ENCODE data around the gene LHFPL4. TPM values are rescaled to one million over a fixed set of nuclear protein-coding genes. Genes with fewer than 3 reads are reported as not detected.
"Not testable (repeated sequence)": the region's sequence is repeated elsewhere in the genome, so short reads cannot be mapped to it uniquely, and the experiment has no call there.

The LHFPL4 gene
- polyA plus RNA-seq, 1 experiment: not detected

DNA sequence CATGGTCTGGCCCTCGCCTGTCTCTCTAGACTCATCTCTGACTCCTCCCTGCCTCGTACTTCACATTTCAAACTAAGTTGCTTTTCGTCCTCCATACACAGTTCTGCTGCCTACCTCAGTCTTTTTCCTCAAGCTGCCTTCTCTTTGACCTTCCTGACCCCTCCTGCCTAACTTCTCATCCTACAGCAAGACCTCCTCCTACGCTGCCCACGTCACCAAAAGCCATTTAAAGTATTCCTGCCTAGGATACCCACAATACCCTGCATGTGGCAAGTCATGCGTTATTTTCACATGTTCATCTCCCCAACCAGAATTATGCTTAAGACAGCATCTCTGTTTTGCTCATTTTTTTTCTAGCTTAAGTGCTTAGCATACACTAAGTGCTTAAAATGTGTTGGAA is 56.7 kb downstream of the LHFPL4 start:
- no peak for TF ChIP-seq CTCF (IDR thresholded peaks at IDR 0.05; ENCODE audit: insufficient read depth, low read depth, low read length)

DNA sequence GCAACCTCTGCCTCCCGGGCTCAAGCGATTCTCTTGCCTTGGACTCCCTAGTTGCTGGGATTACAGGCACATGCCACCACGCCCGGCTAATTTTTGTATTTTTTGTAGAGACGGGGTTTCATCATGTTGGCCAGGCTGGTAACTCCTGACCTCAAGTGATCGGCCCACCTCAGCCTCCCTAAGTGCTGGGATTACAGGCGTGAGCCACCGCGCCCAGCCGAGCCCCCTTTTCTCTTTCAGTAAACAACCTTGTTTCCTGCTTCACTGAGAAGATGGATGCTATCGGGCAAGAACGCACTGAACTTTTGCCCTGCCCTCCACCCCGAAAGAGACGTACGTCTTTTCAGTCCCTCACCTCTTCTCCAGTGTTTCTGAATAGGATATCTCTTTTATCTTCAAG is 59.6 kb downstream of the LHFPL4 start:
- CTCF ChIA-PET: interaction anchor here (2.2 to 6.8 kb wide), 2 partner anchors 9 to 141 kb away, joined by 8 to 35 read pairs; no protein-coding TSS in a partner anchor
- H3K4me3 ChIP-seq (ENCODE audit: low read depth, low read length); H3K27me3 ChIP-seq (ENCODE audit: control insufficient read depth, insufficient read depth, low read length); H3K36me3 ChIP-seq (ENCODE audit: control insufficient read depth, insufficient read depth, low read length); DNase-seq (ENCODE audit: low read depth); POLR2A ChIA-PET: not testable (repeated sequence)

More for the DNA sequence above, 56.7 kb downstream of the LHFPL4 start:
- Histone ChIP-seq H3K27me3 (ENCODE audit: control insufficient read depth, insufficient read depth, low read length) (peaks cover 2% of the 10 kb centered on the region), H3K36me3 (ENCODE audit: control insufficient read depth, insufficient read depth, low read length) (no peaks in the 10 kb centered on the region; the same call in 1 of the 2 replicates), H3K4me3 (ENCODE audit: low read depth, low read length) (no peak overlapping the region)
- ChIA-PET POLR2A (no interaction called here), CTCF (no interaction called here)
- DNase-seq (ENCODE audit: low read depth): no peak

- no peaks in the 10 kb centered on the region for H3K27me3 ChIP-seq (ENCODE audit: control insufficient read depth, insufficient read depth, low read length)
- no peak for DNase-seq (ENCODE audit: low read depth)
- TF ChIP-seq CTCF (IDR thresholded peaks at IDR 0.05; ENCODE audit: insufficient read depth, low read depth, low read length): no peak
- H3K36me3 ChIP-seq (ENCODE audit: control insufficient read depth, insufficient read depth, low read length): no peaks in the 10 kb centered on the region; the same call in 1 of the 2 replicates
- CTCF ChIA-PET: interaction anchor here (1.1 to 6.8 kb wide), 2 partner anchors 9 to 12 kb away, joined by 5 to 35 read pairs; no protein-coding TSS in a partner anchor
- H3K4me3 ChIP-seq (ENCODE audit: low read depth, low read length): no peak overlapping the region
- POLR2A ChIA-PET: no interaction called here
Observed at GRCh38 chr3:9491506-9491905, 62.1 kb downstream of the LHFPL4 start.

DNA sequence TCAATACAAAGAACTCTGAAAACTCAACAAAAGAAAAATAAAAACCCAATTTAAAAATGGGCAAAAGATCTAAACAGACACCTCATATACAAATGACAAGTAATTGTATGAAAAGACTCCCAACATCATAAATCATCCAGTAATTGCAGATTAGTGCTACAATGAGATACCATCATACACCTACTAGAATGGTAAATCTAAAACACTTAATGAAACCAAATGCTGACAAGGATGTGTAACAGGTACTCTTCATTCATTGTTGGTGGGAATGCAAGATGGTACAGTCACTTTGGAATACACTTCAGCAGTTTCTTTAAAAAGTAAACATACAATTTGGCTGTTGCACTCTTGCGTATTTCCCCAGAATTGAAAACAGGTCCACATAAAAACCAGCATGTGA is 68.4 kb downstream of the LHFPL4 start:
- no peak for TF ChIP-seq CTCF (IDR thresholded peaks at IDR 0.05; ENCODE audit: insufficient read depth, low read depth, low read length)
- ChIA-PET POLR2A (no interaction called here), CTCF (no interaction called here)
- no peak overlapping the region for H3K4me3 ChIP-seq (ENCODE audit: low read depth, low read length)
- DNase-seq (ENCODE audit: low read depth): no peak
- no peaks in the 10 kb centered on the region for H3K27me3 ChIP-seq (ENCODE audit: control insufficient read depth, insufficient read depth, low read length)
- H3K36me3 ChIP-seq (ENCODE audit: control insufficient read depth, insufficient read depth, low read length): peaks cover 4% of the 10 kb centered on the region

DNA sequence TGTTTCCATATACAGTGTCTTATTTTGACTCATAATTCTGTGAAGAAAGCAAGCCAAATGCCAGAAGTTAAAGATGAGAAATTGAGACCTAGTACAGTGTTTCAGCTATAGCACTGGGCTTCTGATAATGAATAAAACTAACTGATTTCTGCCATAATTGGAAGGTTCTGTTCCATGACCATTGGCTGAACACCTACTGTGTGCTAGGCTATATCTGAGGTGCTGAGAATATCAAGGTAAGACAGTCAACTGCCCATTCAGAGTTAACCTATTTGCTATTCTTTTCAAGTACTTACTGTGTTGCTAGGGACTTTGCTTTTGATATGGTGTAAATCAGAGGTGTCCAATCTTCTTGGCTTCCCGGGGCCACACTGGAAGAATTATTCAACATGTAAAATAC is 73.4 kb downstream of the LHFPL4 start:
- no peak for DNase-seq (ENCODE audit: low read depth)
- ChIA-PET POLR2A (no interaction called here), CTCF (interaction anchor here (0.7 to 0.8 kb wide), 2 partner anchors 15 to 23 kb away, joined by 3 read pairs; no protein-coding TSS in a partner anchor)
- Histone ChIP-seq H3K4me3 (ENCODE audit: low read depth, low read length) (no peak overlapping the region), H3K36me3 (ENCODE audit: control insufficient read depth, insufficient read depth, low read length) (peaks cover 27% of the 10 kb centered on the region), H3K27me3 (ENCODE audit: control insufficient read depth, insufficient read depth, low read length) (no peaks in the 10 kb centered on the region)
- TF ChIP-seq CTCF (IDR thresholded peaks at IDR 0.05; ENCODE audit: insufficient read depth, low read depth, low read length): no peak

DNA sequence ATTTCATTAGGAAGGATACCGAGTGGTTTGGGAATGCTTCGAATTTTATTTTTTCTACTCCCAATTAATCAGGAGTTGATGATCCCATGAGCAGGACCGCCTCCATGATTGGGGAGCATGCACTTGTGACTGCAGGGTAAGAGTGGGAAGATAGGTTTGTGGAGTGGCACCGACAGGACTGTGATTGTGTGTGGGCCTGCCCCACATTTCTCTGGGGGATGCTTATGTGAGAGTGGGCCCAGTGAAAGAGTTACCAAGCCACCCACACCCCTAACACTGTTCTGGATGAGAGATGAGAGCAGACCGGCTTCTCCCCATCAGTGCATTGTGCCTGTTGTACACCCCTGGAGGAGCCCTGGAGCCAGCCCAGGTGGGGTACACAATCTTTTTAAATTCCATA is 76.7 kb downstream of the LHFPL4 start:
- no peak overlapping the region for H3K4me3 ChIP-seq (ENCODE audit: low read depth, low read length)
- TF ChIP-seq CTCF (IDR thresholded peaks at IDR 0.05; ENCODE audit: insufficient read depth, low read depth, low read length): no peak
- ChIA-PET CTCF (no interaction called here), POLR2A (no interaction called here)
- H3K36me3 ChIP-seq (ENCODE audit: control insufficient read depth, insufficient read depth, low read length): peaks cover 38% of the 10 kb centered on the region
- DNase-seq (ENCODE audit: low read depth): no peak
- H3K27me3 ChIP-seq (ENCODE audit: control insufficient read depth, insufficient read depth, low read length): no peaks in the 10 kb centered on the region

Measured in BJ (cell line).